ENCODE data around the gene TCEA3. TPM values are rescaled to one million over a fixed set of nuclear protein-coding genes. Genes with fewer than 3 reads are reported as not detected.

TCEA3 gene
- total RNA-seq, 1 experiment from 2014 or later = 0.37 TPM

GRCh38 chr1:23434260-23434775 is 9.8 kb upstream of the TCEA3 start:
- H3K27ac Mint-ChIP-seq = no peak overlapping the region
- CTCF ChIA-PET = no interaction called here

GRCh38 chr1:23433122-23433521 is 8.6 kb upstream of the TCEA3 start:
- H3K36me3 Mint-ChIP-seq = peaks cover 44% of the 10 kb centered on the region
- DNase-seq (ENCODE audit: low spot score) (no peak), ATAC-seq (no peak)
- H3K27me3 Mint-ChIP-seq (ENCODE audit: low read depth) = peaks cover 8% of the 10 kb centered on the region
- ChIA-PET POLR2A (no interaction called here), CTCF (no interaction called here)
- H3K9me3 Mint-ChIP-seq = no peaks in the 10 kb centered on the region
- H3K4me1 Mint-ChIP-seq = peaks cover 6% of the 10 kb centered on the region
- no peak overlapping the region for H3K27ac Mint-ChIP-seq
- H3K4me3 Mint-ChIP-seq = no peak overlapping the region
- TF ChIP-seq NR1H2 (CRISPR knock-in tag; IDR thresholded peaks at IDR 0.05) (no peak), NFE2L1 (CRISPR knock-in tag; IDR thresholded peaks at IDR 0.05) (no peak), ZNF425 (CRISPR knock-in tag; conservative IDR thresholded peaks at IDR 0.05) (no peak), ZNF396 (CRISPR knock-in tag; IDR thresholded peaks at IDR 0.05; ENCODE audit: borderline replicate concordance) (no peak), OVOL2 (CRISPR knock-in tag; IDR thresholded peaks at IDR 0.05; ENCODE audit: borderline replicate concordance) (no peak), NFATC4 (CRISPR knock-in tag; IDR thresholded peaks at IDR 0.05) (no peak), ATF1 (CRISPR knock-in tag; IDR thresholded peaks at IDR 0.05) (no peak), EMX1 (CRISPR knock-in tag; IDR thresholded peaks at IDR 0.05) (no peak), PRDM15 (CRISPR knock-in tag; IDR thresholded peaks at IDR 0.05) (no peak), SMAD3 (CRISPR knock-in tag; IDR thresholded peaks at IDR 0.05; ENCODE audit: borderline replicate concordance) (no peak), ZNF317 (CRISPR knock-in tag; IDR thresholded peaks at IDR 0.05; ENCODE audit: borderline replicate concordance, low read depth) (no peak), ATF2 (CRISPR knock-in tag; IDR thresholded peaks at IDR 0.05; ENCODE audit: borderline replicate concordance, low read depth) (no peak), ZNF532 (CRISPR knock-in tag; IDR thresholded peaks at IDR 0.05; ENCODE audit: borderline replicate concordance) (no peak)

More at GRCh38 chr1:23434260-23434775, 9.8 kb upstream of the TCEA3 start:
- DNase-seq (ENCODE audit: low spot score) (no peak), ATAC-seq (no peak)
- peaks cover 42% of the 10 kb centered on the region for H3K36me3 Mint-ChIP-seq
- no peak overlapping the region for H3K4me3 Mint-ChIP-seq
- no peaks in the 10 kb centered on the region for H3K27me3 Mint-ChIP-seq (ENCODE audit: low read depth)
- POLR2A ChIA-PET = no interaction called here
- peaks cover 6% of the 10 kb centered on the region for H3K4me1 Mint-ChIP-seq
- H3K9me3 Mint-ChIP-seq = no peaks in the 10 kb centered on the region
- no peak for TF ChIP-seq MLX (CRISPR knock-in tag; IDR thresholded peaks at IDR 0.05)
- TF ChIP-seq TEAD1 (CRISPR knock-in tag; IDR thresholded peaks at IDR 0.05) = no peak
- TF ChIP-seq TEAD4 (CRISPR knock-in tag; IDR thresholded peaks at IDR 0.05) = no peak
- TF ChIP-seq NR1H2 (CRISPR knock-in tag; IDR thresholded peaks at IDR 0.05) = no peak
- TF ChIP-seq NFE2L1 (CRISPR knock-in tag; IDR thresholded peaks at IDR 0.05) = no peak
- TF ChIP-seq SOX15 (CRISPR knock-in tag; IDR thresholded peaks at IDR 0.05) = no peak
- TF ChIP-seq E2F1 (CRISPR knock-in tag; IDR thresholded peaks at IDR 0.05) = no peak
- no peak for TF ChIP-seq IRF1 (CRISPR knock-in tag; IDR thresholded peaks at IDR 0.05)
